HG03175 (cell line): Measurements from ENCODE around the gene PPP2R3C.
"Not testable (repeated sequence)": the region's sequence is repeated elsewhere in the genome, so short reads cannot be mapped to it uniquely, and the experiment has no call there.

Experiments used
- ATAC-seq: cut with Tn5 transposase; IDR thresholded peaks from one replicate; pipeline ENCODE4 v1.9.1; 2021; ENCODE audit warnings: mild to moderate bottlenecking, moderate library complexity; ENCODE audit not compliant: unreplicated experiment

The PPP2R3C gene

GRCh38 chr14:35133542-35134328 lies 11.9 kb upstream of the PPP2R3C start:
- no peak for ATAC-seq

GRCh38 chr14:35124127-35124526 lies 2.3 kb upstream of the PPP2R3C start:
- no peak for ATAC-seq

- no peak for ATAC-seq
Measured at GRCh38 chr14:35123388-35123703, 1.6 kb upstream of the PPP2R3C start.

GRCh38 chr14:35122696-35123387 lies 1.1 kb upstream of the PPP2R3C start:
- no peak for ATAC-seq

- ATAC-seq = no peak
Measured at GRCh38 chr14:35121026-35121886, 534 bp downstream of the PPP2R3C start.

- ATAC-seq = no peak
Measured at GRCh38 chr14:35117112-35117511, 4.7 kb downstream of the PPP2R3C start.

GRCh38 chr14:35116242-35116641 lies 5.5 kb downstream of the PPP2R3C start:
- ATAC-seq = no peak

- ATAC-seq = no peak
Measured at GRCh38 chr14:35114036-35114435, 7.8 kb downstream of the PPP2R3C start.

GRCh38 chr14:35113308-35113950 lies 8.4 kb downstream of the PPP2R3C start:
- ATAC-seq = no peak

- ATAC-seq = no peak
Measured at GRCh38 chr14:35112641-35113040, 9.1 kb downstream of the PPP2R3C start.

GRCh38 chr14:35107866-35108265 lies 13.9 kb downstream of the PPP2R3C start:
- no peak for ATAC-seq

GRCh38 chr14:35094645-35095044 lies 27.1 kb downstream of the PPP2R3C start:
- not testable (repeated sequence) for ATAC-seq

GRCh38 chr14:35088514-35088913 lies 33.3 kb downstream of the PPP2R3C start:
- ATAC-seq = no peak

GRCh38 chr14:35085441-35085840 lies 36.3 kb downstream of the PPP2R3C start:
- no peak for ATAC-seq

- ATAC-seq = no peak
Measured at GRCh38 chr14:35083530-35084150, 38.1 kb downstream of the PPP2R3C start.

GRCh38 chr14:35079742-35080141 lies 42.0 kb downstream of the PPP2R3C start:
- ATAC-seq = no peak

GRCh38 chr14:35078082-35078481 lies 43.7 kb downstream of the PPP2R3C start:
- no peak for ATAC-seq

GRCh38 chr14:35073486-35073885 lies 48.3 kb downstream of the PPP2R3C start:
- no peak for ATAC-seq

- ATAC-seq = no peak
Measured at GRCh38 chr14:35072226-35072625, 49.6 kb downstream of the PPP2R3C start.

- ATAC-seq = no peak
Measured at GRCh38 chr14:35068238-35069012, 53.4 kb downstream of the PPP2R3C start.
